ENCODE measurements around the gene C9orf85.

- TF ChIP-seq USF2 (CRISPR knock-in tag; IDR thresholded peaks at IDR 0.05) (no peak), CTCF (IDR thresholded peaks at IDR 0.05) (no peak), ZNF138 (CRISPR knock-in tag; conservative IDR thresholded peaks at IDR 0.05) (no peak), PREB (CRISPR knock-in tag; IDR thresholded peaks at IDR 0.05; ENCODE audit: borderline replicate concordance) (no peak), TEAD4 (CRISPR knock-in tag; IDR thresholded peaks at IDR 0.05) (no peak), FOXP1 (CRISPR knock-in tag; IDR thresholded peaks at IDR 0.05; ENCODE audit: borderline replicate concordance) (no peak), ATF2 (CRISPR knock-in tag; IDR thresholded peaks at IDR 0.05; ENCODE audit: borderline replicate concordance, low read depth) (no peak)
Observed at GRCh38 chr9:71876106-71876505, 35.3 kb upstream of the C9orf85 start.

Data from WTC11 (cell line).